Brain microvascular endothelial cell (primary cell): Measurements from ENCODE around the gene SCRN3.
"Not testable (repeated sequence)": the region's sequence is repeated elsewhere in the genome, so short reads cannot be mapped to it uniquely, and the experiment has no call there.

Source experiments
- DNase-seq: peaks from one replicate; pipeline ENCODE4 v3.0.0-alpha.2; 2020
- H3K27ac ChIP-seq: fragments of 250-450 bp; sonication (Bioruptor Pico); 2 replicates; pipeline ENCODE4 v1.5.1; 2020; ENCODE audit warnings: mild to moderate bottlenecking, moderate library complexity
- H3K27me3 ChIP-seq: fragments of 250-450 bp; sonication (Bioruptor Pico); replicated peaks from 2 replicates; pipeline ENCODE4 v1.5.1; 2020; ENCODE audit warnings: mild to moderate bottlenecking
- H3K36me3 ChIP-seq: fragments of 250-450 bp; sonication (Bioruptor Pico); replicated peaks from 2 replicates; pipeline ENCODE4 v1.5.1; 2020; ENCODE audit warnings: mild to moderate bottlenecking
- H3K4me3 ChIP-seq: 2 replicates; pipeline ENCODE4 v1.5.1; 2011; ENCODE audit warnings: low read depth, mild to moderate bottlenecking, control low read depth, low read length, moderate library complexity
- CTCF ChIP-seq: IDR thresholded peaks from 2 replicates; pipeline ENCODE4 v1.5.1; 2011; ENCODE audit warnings: low read depth, mild to moderate bottlenecking, moderate library complexity, low read length, control low read depth, inconsistent platforms; ENCODE audit errors: missing control alignments
- in situ Hi-C: cut with HindIII; loops from 2 replicates; pipeline ENCODE4 v1.10.0; 2017; ENCODE audit warnings: low sequenced_read_pairs, low pct_ligation_motif_present

Gene SCRN3

GRCh38 chr2:174362949-174363348 is 32.6 kb upstream of the SCRN3 start:
- Histone ChIP-seq H3K27me3 (no peaks in the 10 kb centered on the region), H3K4me3 (no peak overlapping the region), H3K27ac (no peak overlapping the region), H3K36me3 (peaks cover 12% of the 10 kb centered on the region)
- in situ Hi-C loops: no loop called here
- no peak for DNase-seq
- no peak for TF ChIP-seq CTCF

- in situ Hi-C loops, DNase-seq, H3K27ac ChIP-seq, H3K4me3 ChIP-seq, H3K27me3 ChIP-seq: not testable (repeated sequence)
- peaks cover 12% of the 10 kb centered on the region for H3K36me3 ChIP-seq
These were observed 31.9 kb upstream of the SCRN3 start for GRCh38 chr2:174363492-174364225.

GRCh38 chr2:174364628-174365027 is 30.9 kb upstream of the SCRN3 start:
- DNase-seq: no peak
- Histone ChIP-seq H3K27me3 (no peaks in the 10 kb centered on the region), H3K36me3 (peaks cover 12% of the 10 kb centered on the region), H3K4me3 (no peak overlapping the region), H3K27ac (no peak overlapping the region)
- in situ Hi-C loops: no loop called here
- no peak for TF ChIP-seq CTCF

- H3K36me3 ChIP-seq: peaks cover 12% of the 10 kb centered on the region
- DNase-seq: peak; percentile 52
- no peak overlapping the region for H3K27ac ChIP-seq
These were observed 30.0 kb upstream of the SCRN3 start for GRCh38 chr2:174365571-174365970.

GRCh38 chr2:174368691-174369090 is 26.8 kb upstream of the SCRN3 start:
- TF ChIP-seq CTCF: no peak
- DNase-seq: no peak
- Histone ChIP-seq H3K27me3 (no peaks in the 10 kb centered on the region), H3K36me3 (peaks cover 13% of the 10 kb centered on the region), H3K27ac (no peak overlapping the region), H3K4me3 (no peak overlapping the region)
- in situ Hi-C loops: no loop called here

More at GRCh38 chr2:174365571-174365970, 30.0 kb upstream of the SCRN3 start:
- H3K4me3 ChIP-seq: no peak overlapping the region
- in situ Hi-C loops: no loop called here
- no peaks in the 10 kb centered on the region for H3K27me3 ChIP-seq
- TF ChIP-seq CTCF: no peak

GRCh38 chr2:174376967-174377366 is 18.6 kb upstream of the SCRN3 start:
- no peak for TF ChIP-seq CTCF
- Histone ChIP-seq H3K36me3 (peaks cover 25% of the 10 kb centered on the region), H3K27ac (no peak overlapping the region), H3K27me3 (no peaks in the 10 kb centered on the region), H3K4me3 (no peak overlapping the region)
- peak; percentile 32 for DNase-seq
- in situ Hi-C loops: no loop called here
